Measurements from ENCODE around the gene ASB7. TPM values are rescaled to one million over a fixed set of nuclear protein-coding genes. Genes with fewer than 3 reads are reported as not detected.
A peak's percentile ranks its signal among the peaks of the same experiment; 100 is the strongest.

The ASB7 gene
- total RNA-seq, 2 donors from 2014 or later = 14.3 to 16.2 TPM

GRCh38 chr15:100670505-100671021 lies 68.2 kb downstream of the ASB7 start:
- no peak overlapping the region for H3K27ac ChIP-seq (ENCODE audit: low read depth, low read length)
- no peak overlapping the region for H3K4me3 ChIP-seq (ENCODE audit: low read length)
- H3K27me3 ChIP-seq (ENCODE audit: control insufficient read depth, insufficient read depth, low read length, poor library complexity, severe bottlenecking) = no peaks in the 10 kb centered on the region
- Mint-ChIP-seq H3K36me3 (ENCODE audit: low read depth) (no peaks in the 10 kb centered on the region), H3K27ac (no peak overlapping the region), H3K9me3 (peaks cover 9% of the 10 kb centered on the region), H3K27me3 (ENCODE audit: insufficient read depth) (peaks cover 3% of the 10 kb centered on the region), H3K4me3 (no peak overlapping the region), H3K4me1 (peaks cover 11% of the 10 kb centered on the region)
- no peak for TF ChIP-seq CTCF (conservative IDR thresholded peaks at IDR 0.05)
- no peaks in the 10 kb centered on the region for H3K36me3 ChIP-seq (ENCODE audit: control insufficient read depth, insufficient read depth, low read length)
- H3K9me3 ChIP-seq (ENCODE audit: control insufficient read depth, low read length) = no peaks in the 10 kb centered on the region
- H3K4me1 ChIP-seq (ENCODE audit: control insufficient read depth, insufficient read depth, low read length) = no peaks in the 10 kb centered on the region
- 78 to 82% methylated on average over 6 to 8 of the region's 8 CpGs for WGBS, 2 experiments (ENCODE audit: insufficient coverage in 1 of 2, insufficient read length in 1 of 2)
- no peak for DNase-seq
- H3K9ac ChIP-seq (ENCODE audit: extremely low read depth, low read length, poor library complexity, severe bottlenecking) = no peak overlapping the region

DNA sequence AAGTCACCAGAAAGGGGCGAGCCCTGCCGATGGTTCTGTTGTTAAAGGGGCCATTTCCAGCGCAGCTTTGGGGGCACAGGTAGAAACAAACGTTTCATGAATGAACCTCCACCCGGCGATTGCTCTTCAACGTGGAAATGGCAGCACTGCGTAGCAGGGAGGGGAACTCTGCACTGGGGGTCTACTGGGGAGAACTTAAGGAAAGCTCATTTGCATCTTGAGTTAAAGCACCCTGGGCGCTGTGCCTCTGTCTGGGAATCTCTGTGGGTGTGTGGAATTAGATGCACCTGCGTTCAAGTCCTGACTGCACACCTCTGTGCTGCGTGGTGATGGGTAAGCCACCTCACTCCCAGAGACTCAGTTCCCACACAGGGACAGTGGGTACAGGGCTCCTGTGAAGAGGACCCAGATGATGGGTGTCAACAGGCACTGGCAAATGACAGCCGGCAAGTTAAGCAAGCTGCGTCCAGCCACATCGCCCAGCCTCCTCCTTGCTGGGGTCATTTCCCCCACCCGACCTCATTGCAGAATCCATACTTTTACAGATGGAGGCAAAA lies 68.8 kb downstream of the ASB7 start:
- Mint-ChIP-seq H3K4me3 (no peak overlapping the region), H3K27ac (no peak overlapping the region), H3K36me3 (ENCODE audit: low read depth) (no peaks in the 10 kb centered on the region), H3K27me3 (ENCODE audit: insufficient read depth) (peaks cover 3% of the 10 kb centered on the region), H3K9me3 (peaks cover 9% of the 10 kb centered on the region), H3K4me1 (peaks cover 11% of the 10 kb centered on the region)
- Histone ChIP-seq H3K36me3 (ENCODE audit: control insufficient read depth, insufficient read depth, low read length) (no peaks in the 10 kb centered on the region), H3K4me3 (ENCODE audit: low read length) (no peak overlapping the region), H3K27ac (ENCODE audit: low read depth, low read length) (no peak overlapping the region), H3K4me1 (ENCODE audit: control insufficient read depth, insufficient read depth, low read length) (no peaks in the 10 kb centered on the region), H3K9ac (ENCODE audit: extremely low read depth, low read length, poor library complexity, severe bottlenecking) (no peak overlapping the region), H3K9me3 (ENCODE audit: control insufficient read depth, low read length) (no peaks in the 10 kb centered on the region), H3K27me3 (ENCODE audit: control insufficient read depth, insufficient read depth, low read length, poor library complexity, severe bottlenecking) (no peaks in the 10 kb centered on the region)
- WGBS, 2 experiments (ENCODE audit: insufficient coverage in 1 of 2, insufficient read length in 1 of 2) = 91 to 92% methylated on average over 9 to 15 of the region's 15 CpGs
- no peak for TF ChIP-seq CTCF (conservative IDR thresholded peaks at IDR 0.05)
- no peak for DNase-seq

GRCh38 chr15:100671858-100672543 lies 69.6 kb downstream of the ASB7 start:
- TF ChIP-seq CTCF (conservative IDR thresholded peaks at IDR 0.05) = peak; percentile 72
- Mint-ChIP-seq H3K4me1 (peaks cover 11% of the 10 kb centered on the region), H3K27ac (no peak overlapping the region), H3K27me3 (ENCODE audit: insufficient read depth) (peaks cover 7% of the 10 kb centered on the region), H3K9me3 (peaks cover 9% of the 10 kb centered on the region), H3K36me3 (ENCODE audit: low read depth) (no peaks in the 10 kb centered on the region), H3K4me3 (no peak overlapping the region)
- no peak overlapping the region for H3K27ac ChIP-seq (ENCODE audit: low read depth, low read length)
- H3K9me3 ChIP-seq (ENCODE audit: control insufficient read depth, low read length) = no peaks in the 10 kb centered on the region
- peak; percentile 76 for DNase-seq
- 81 to 83% methylated on average over 13 of the region's 13 CpGs for WGBS, 2 experiments (ENCODE audit: insufficient coverage in 1 of 2, insufficient read length in 1 of 2)
- no peaks in the 10 kb centered on the region for H3K36me3 ChIP-seq (ENCODE audit: control insufficient read depth, insufficient read depth, low read length)
- H3K27me3 ChIP-seq (ENCODE audit: control insufficient read depth, insufficient read depth, low read length, poor library complexity, severe bottlenecking) = no peaks in the 10 kb centered on the region
- no peak overlapping the region for H3K4me3 ChIP-seq (ENCODE audit: low read length)
- H3K9ac ChIP-seq (ENCODE audit: extremely low read depth, low read length, poor library complexity, severe bottlenecking) = no peak overlapping the region
- no peaks in the 10 kb centered on the region for H3K4me1 ChIP-seq (ENCODE audit: control insufficient read depth, insufficient read depth, low read length)
